ENCODE measurements around the gene APOA5.
"Not testable (repeated sequence)": the region's sequence is repeated elsewhere in the genome, so short reads cannot be mapped to it uniquely, and the experiment has no call there.

Gene APOA5

GRCh38 chr11:116791813-116792143 lies at the start of gene APOA5:
APOA5 (minus strand) TSS chr11:116791879; CDS start chr11:116791860, 19 bp downstream.
- no peak for DNase-seq

GRCh38 chr11:116840746-116841296 lies 49.1 kb upstream of the APOA5 start:
- DNase-seq = no peak

- DNase-seq = no peak
Observed at GRCh38 chr11:116840224-116840745, 48.6 kb upstream of the APOA5 start.

GRCh38 chr11:116838321-116839084 lies 46.8 kb upstream of the APOA5 start:
- DNase-seq = no peak

- DNase-seq = no peak
Observed at GRCh38 chr11:116837231-116838091, 45.8 kb upstream of the APOA5 start, which contains the start of gene APOA1. APOA1 (minus strand) TSS chr11:116837622; CDS start chr11:116837387, 235 bp downstream.

- DNase-seq = no peak
Observed at GRCh38 chr11:116836632-116836991, 44.9 kb upstream of the APOA5 start.

GRCh38 chr11:116835791-116836631 lies 44.3 kb upstream of the APOA5 start:
- peak; percentile 90 for DNase-seq

- no peak for DNase-seq
Observed at GRCh38 chr11:116835042-116835772, 43.5 kb upstream of the APOA5 start.

GRCh38 chr11:116834535-116835041 lies 42.9 kb upstream of the APOA5 start:
- DNase-seq = not testable (repeated sequence)

- DNase-seq = no peak
Observed at GRCh38 chr11:116833816-116834534, 42.3 kb upstream of the APOA5 start.

- DNase-seq = no peak
Observed at GRCh38 chr11:116833491-116833815, 41.8 kb upstream of the APOA5 start.

- no peak for DNase-seq
Observed at GRCh38 chr11:116832350-116833290, 40.9 kb upstream of the APOA5 start.

- no peak for DNase-seq
Observed at GRCh38 chr11:116831790-116832349, 40.2 kb upstream of the APOA5 start.

- DNase-seq = no peak
Observed at GRCh38 chr11:116830184-116830912, 38.7 kb upstream of the APOA5 start.

- DNase-seq = no peak
Observed at GRCh38 chr11:116829525-116830183, 38.0 kb upstream of the APOA5 start, which contains the start of gene APOC3. APOC3 (plus strand) TSS chr11:116829907; CDS start chr11:116830583, 676 bp downstream.

GRCh38 chr11:116828632-116829524 lies 37.2 kb upstream of the APOA5 start:
- DNase-seq = no peak

GRCh38 chr11:116827461-116827860 lies 35.8 kb upstream of the APOA5 start:
- DNase-seq = no peak

All from NCI-H510A (cell line).